ENCODE measurements around the gene FAAH2.
"Not testable (repeated sequence)": the region's sequence is repeated elsewhere in the genome, so short reads cannot be mapped to it uniquely, and the experiment has no call there.

The FAAH2 gene

GRCh38 chrX:57368158-57368557 lies 81.7 kb downstream of the FAAH2 start:
- H3K27me3 ChIP-seq: peaks cover 50% of the 10 kb centered on the region
- H3K27ac ChIP-seq: no peak overlapping the region
- no peaks in the 10 kb centered on the region for H3K4me1 ChIP-seq
- H3K36me3 ChIP-seq: no peaks in the 10 kb centered on the region
- H4K20me1 ChIP-seq: no peaks in the 10 kb centered on the region
- no peak overlapping the region for H3K4me3 ChIP-seq
- H3K9me3 ChIP-seq: no peaks in the 10 kb centered on the region
- H3K4me2 ChIP-seq: no peak overlapping the region
- no peak overlapping the region for H3K9ac ChIP-seq
- no peak for TF ChIP-seq Cebpa-rat (IDR thresholded peaks at IDR 0.05)

GRCh38 chrX:57379296-57379695 lies 92.8 kb downstream of the FAAH2 start:
- H3K4me3 ChIP-seq: no peak overlapping the region
- H3K9ac ChIP-seq: no peak overlapping the region
- H3K9me3 ChIP-seq: no peaks in the 10 kb centered on the region
- H3K27me3 ChIP-seq: peaks cover 64% of the 10 kb centered on the region
- no peaks in the 10 kb centered on the region for H3K4me1 ChIP-seq
- no peak overlapping the region for H3K27ac ChIP-seq
- no peaks in the 10 kb centered on the region for H3K36me3 ChIP-seq
- no peak overlapping the region for H3K4me2 ChIP-seq
- TF ChIP-seq Cebpa-rat (IDR thresholded peaks at IDR 0.05): no peak
- no peaks in the 10 kb centered on the region; the same call in 1 of the 2 replicates for H4K20me1 ChIP-seq

- Histone ChIP-seq H3K36me3 (no peaks in the 10 kb centered on the region), H3K4me3 (no peak overlapping the region), H3K4me2 (no peak overlapping the region), H3K27me3 (peaks cover 57% of the 10 kb centered on the region), H3K9me3 (no peaks in the 10 kb centered on the region), H3K27ac (no peak overlapping the region), H3K9ac (no peak overlapping the region), H4K20me1 (no peaks in the 10 kb centered on the region; the same call in 1 of the 2 replicates), H3K4me1 (no peaks in the 10 kb centered on the region)
- TF ChIP-seq Cebpa-rat (IDR thresholded peaks at IDR 0.05): no peak
These were observed 93.7 kb downstream of the FAAH2 start for GRCh38 chrX:57380026-57380796.

GRCh38 chrX:57394162-57394561 lies 107.7 kb downstream of the FAAH2 start:
- not testable (repeated sequence) for H3K27ac ChIP-seq, H4K20me1 ChIP-seq, H3K9ac ChIP-seq, H3K4me2 ChIP-seq, H3K9me3 ChIP-seq, H3K4me3 ChIP-seq, H3K4me1 ChIP-seq, H3K36me3 ChIP-seq
- peaks cover 39% of the 10 kb centered on the region for H3K27me3 ChIP-seq

- not testable (repeated sequence) for H3K4me3 ChIP-seq, H3K4me1 ChIP-seq, H3K4me2 ChIP-seq, H3K27ac ChIP-seq, H3K36me3 ChIP-seq, H3K9ac ChIP-seq, H4K20me1 ChIP-seq
- peaks cover 34% of the 10 kb centered on the region for H3K9me3 ChIP-seq
- peaks cover 86% of the 10 kb centered on the region for H3K27me3 ChIP-seq
These were observed 116.7 kb downstream of the FAAH2 start for GRCh38 chrX:57403191-57403590.

GRCh38 chrX:57406149-57406548 lies 119.6 kb downstream of the FAAH2 start:
- H3K9ac ChIP-seq: no peak overlapping the region
- peaks cover 34% of the 10 kb centered on the region for H3K9me3 ChIP-seq
- H3K27ac ChIP-seq: no peak overlapping the region
- H3K36me3 ChIP-seq: no peaks in the 10 kb centered on the region
- no peaks in the 10 kb centered on the region for H3K4me1 ChIP-seq
- H4K20me1 ChIP-seq: no peaks in the 10 kb centered on the region
- H3K27me3 ChIP-seq: peaks cover 62% of the 10 kb centered on the region
- TF ChIP-seq Cebpa-rat (IDR thresholded peaks at IDR 0.05): no peak
- no peak overlapping the region for H3K4me3 ChIP-seq
- no peak overlapping the region for H3K4me2 ChIP-seq

- Histone ChIP-seq H3K4me1 (no peaks in the 10 kb centered on the region), H3K9ac (no peak overlapping the region), H3K27ac (no peak overlapping the region), H3K4me2 (no peak overlapping the region), H3K27me3 (peaks cover 58% of the 10 kb centered on the region), H3K36me3 (no peaks in the 10 kb centered on the region), H3K9me3 (peaks cover 5% of the 10 kb centered on the region), H4K20me1 (no peaks in the 10 kb centered on the region), H3K4me3 (no peak overlapping the region)
- TF ChIP-seq Cebpa-rat (IDR thresholded peaks at IDR 0.05): no peak
These were observed 131.3 kb downstream of the FAAH2 start for GRCh38 chrX:57417827-57418226.

- Histone ChIP-seq H3K4me3 (no peak overlapping the region), H3K4me2 (no peak overlapping the region), H3K27ac (no peak overlapping the region), H3K9me3 (no peaks in the 10 kb centered on the region), H4K20me1 (no peaks in the 10 kb centered on the region), H3K27me3 (peaks cover 60% of the 10 kb centered on the region), H3K9ac (no peak overlapping the region), H3K4me1 (no peaks in the 10 kb centered on the region), H3K36me3 (no peaks in the 10 kb centered on the region)
- no peak for TF ChIP-seq Cebpa-rat (IDR thresholded peaks at IDR 0.05)
These were observed 135.8 kb downstream of the FAAH2 start for GRCh38 chrX:57422289-57422688.

- Histone ChIP-seq H3K36me3 (no peaks in the 10 kb centered on the region), H3K4me1 (no peaks in the 10 kb centered on the region), H4K20me1 (no peaks in the 10 kb centered on the region), H3K27ac (no peak overlapping the region), H3K4me2 (no peak overlapping the region), H3K4me3 (no peak overlapping the region), H3K9ac (no peak overlapping the region), H3K9me3 (no peaks in the 10 kb centered on the region), H3K27me3 (peaks cover 60% of the 10 kb centered on the region)
- no peak for TF ChIP-seq Cebpa-rat (IDR thresholded peaks at IDR 0.05)
These were observed 136.3 kb downstream of the FAAH2 start for GRCh38 chrX:57422790-57423189.

GRCh38 chrX:57445076-57445475 lies 158.6 kb downstream of the FAAH2 start:
- H3K27ac ChIP-seq: no peak overlapping the region
- peaks cover 53% of the 10 kb centered on the region for H3K27me3 ChIP-seq
- no peaks in the 10 kb centered on the region for H3K4me1 ChIP-seq
- H4K20me1 ChIP-seq: no peaks in the 10 kb centered on the region
- H3K4me2 ChIP-seq: no peak overlapping the region
- H3K9me3 ChIP-seq: peaks cover 7% of the 10 kb centered on the region; the same call in 1 of the 2 replicates
- H3K4me3 ChIP-seq: no peak overlapping the region
- TF ChIP-seq Cebpa-rat (IDR thresholded peaks at IDR 0.05): no peak
- no peak overlapping the region for H3K9ac ChIP-seq
- no peaks in the 10 kb centered on the region for H3K36me3 ChIP-seq

- Histone ChIP-seq H3K27ac (no peak overlapping the region), H3K9ac (no peak overlapping the region), H3K36me3 (no peaks in the 10 kb centered on the region), H3K27me3 (peaks cover 53% of the 10 kb centered on the region), H4K20me1 (no peaks in the 10 kb centered on the region), H3K9me3 (0 out of 2 replicates have a peak, but pooled peaks cover 4% of the 10 kb centered on the region), H3K4me2 (no peak overlapping the region), H3K4me1 (no peaks in the 10 kb centered on the region), H3K4me3 (no peak overlapping the region)
- no peak for TF ChIP-seq Cebpa-rat (IDR thresholded peaks at IDR 0.05)
These were observed 159.3 kb downstream of the FAAH2 start for GRCh38 chrX:57445832-57446231.
